Tibial nerve (tissue), 4 donors: ENCODE measurements around the gene RAB3D. TPM values are rescaled to one million over a fixed set of nuclear protein-coding genes. Genes with fewer than 3 reads are reported as not detected.

Experiments used
- DNase-seq, 2 donors: peaks; one replicate each; pipeline ENCODE4 v3.0.0-alpha.2; 2019; ENCODE audit warnings: low spot score in 2 of 2
- H3K27ac ChIP-seq, 4 donors: fragments of 200-600 bp; sonication (generic) in 3 of 4; one replicate each; pipeline ENCODE4 v1.5.1; 2017 to 2019; ENCODE audit warnings: mild to moderate bottlenecking in 1 of 4
- H3K27me3 ChIP-seq, 2 donors: fragments of 200-600 bp; sonication (generic) in 1 of 2; one replicate each; pipeline versions ENCODE4 v1.5.1 to v1.6.0; 2017 to 2019
- H3K36me3 ChIP-seq, 3 donors: fragments of 200-600 bp; sonication (generic); one replicate each; pipeline ENCODE4 v1.5.1; 2018 to 2019
- H3K4me1 ChIP-seq, 4 donors: fragments of 200-600 bp; sonication (generic) in 3 of 4; one replicate each; pipeline ENCODE4 v1.5.1; 2017 to 2019
- H3K4me3 ChIP-seq, 4 donors: fragments of 200-600 bp; sonication (generic) in 3 of 4; one replicate each; pipeline ENCODE4 v1.5.1; 2017 to 2019; ENCODE audit warnings: mild to moderate bottlenecking in 1 of 4, moderate library complexity in 1 of 4
- H3K9me3 ChIP-seq, 4 donors: fragments of 200-600 bp; sonication (generic) in 3 of 4; one replicate each; pipeline ENCODE4 v1.5.1; 2017 to 2019
- EP300 ChIP-seq, 2 donors: sonication (generic); formaldehyde crosslinking; IDR thresholded peaks; one replicate each; pipeline ENCODE4 v1.6.1; 2017; ENCODE audit warnings: antibody characterized with exemption in 2 of 2, mild to moderate bottlenecking in 1 of 2
- POLR2A ChIP-seq, 2 donors: fragments of 450-650 bp; IDR thresholded peaks; one replicate each; pipeline ENCODE4 v1.6.1; 2017; ENCODE audit warnings: antibody characterized with exemption in 2 of 2, mild to moderate bottlenecking in 2 of 2, moderate library complexity in 2 of 2
- WGBS, 2 donors: methylation state at CpG; one replicate each; pipeline ENCODE4 v1.1.5; 2018; 5-methylcytosine and 5-hydroxymethylcytosine counted together
- total RNA-seq, 4 donors: library from RNA; depleted of rRNA; stranded (reverse); fragments of >200 nt; gene quantifications; one replicate each; pipeline ENCODE4 v1.1.0, GENCODE V29; 2016
- TF ChIP-seq, protein P1 (sequence below), 5 experiments: fragments of 200-600 bp in 3 of 5; fragments of 450-650 bp in 2 of 5; sonication (generic) in 3 of 5; IDR thresholded peaks; one replicate each; pipeline ENCODE4 v1.5.1; 2016 to 2019; ENCODE audit warnings: antibody characterized with exemption in 5 of 5, mild to moderate bottlenecking in 3 of 5, moderate library complexity in 2 of 5

RAB3D gene
- total RNA-seq, 4 donors from 2014 or later: 12.9 to 20.8 (median 17.9) TPM

DNA sequence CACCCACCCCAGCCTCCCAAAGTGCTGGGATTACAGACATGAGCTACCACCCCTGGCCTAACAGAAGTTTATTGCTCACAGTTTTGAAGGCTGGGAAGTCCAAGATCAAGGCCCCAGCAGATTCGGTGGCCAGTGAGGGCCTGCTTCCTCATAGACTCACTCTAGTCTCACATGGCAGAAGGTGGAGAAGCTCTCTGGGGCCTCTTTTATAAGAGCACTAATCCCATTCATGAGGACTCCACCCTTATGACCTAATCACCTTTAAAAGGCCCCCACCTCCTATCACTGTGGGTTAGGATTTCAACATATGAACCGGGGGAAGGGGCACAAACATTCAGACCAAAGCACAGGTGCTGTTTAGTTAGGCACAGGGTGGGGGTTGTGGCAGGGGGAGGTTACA lies 28.1 kb upstream of the RAB3D start:
- TF ChIP-seq EP300 (IDR thresholded peaks at IDR 0.05) (no peak), POLR2A (IDR thresholded peaks at IDR 0.05) (no peak)
- TF ChIP-seq, protein P1, sequence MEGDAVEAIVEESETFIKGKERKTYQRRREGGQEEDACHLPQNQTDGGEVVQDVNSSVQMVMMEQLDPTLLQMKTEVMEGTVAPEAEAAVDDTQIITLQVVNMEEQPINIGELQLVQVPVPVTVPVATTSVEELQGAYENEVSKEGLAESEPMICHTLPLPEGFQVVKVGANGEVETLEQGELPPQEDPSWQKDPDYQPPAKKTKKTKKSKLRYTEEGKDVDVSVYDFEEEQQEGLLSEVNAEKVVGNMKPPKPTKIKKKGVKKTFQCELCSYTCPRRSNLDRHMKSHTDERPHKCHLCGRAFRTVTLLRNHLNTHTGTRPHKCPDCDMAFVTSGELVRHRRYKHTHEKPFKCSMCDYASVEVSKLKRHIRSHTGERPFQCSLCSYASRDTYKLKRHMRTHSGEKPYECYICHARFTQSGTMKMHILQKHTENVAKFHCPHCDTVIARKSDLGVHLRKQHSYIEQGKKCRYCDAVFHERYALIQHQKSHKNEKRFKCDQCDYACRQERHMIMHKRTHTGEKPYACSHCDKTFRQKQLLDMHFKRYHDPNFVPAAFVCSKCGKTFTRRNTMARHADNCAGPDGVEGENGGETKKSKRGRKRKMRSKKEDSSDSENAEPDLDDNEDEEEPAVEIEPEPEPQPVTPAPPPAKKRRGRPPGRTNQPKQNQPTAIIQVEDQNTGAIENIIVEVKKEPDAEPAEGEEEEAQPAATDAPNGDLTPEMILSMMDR (IDR thresholded peaks at IDR 0.05): no peak
- Histone ChIP-seq H3K27me3 (no peaks in the 10 kb centered on the region), H3K27ac (no peak overlapping the region), H3K36me3 (peaks cover 0 to 64% (median 0%) of the 10 kb centered on the region in 3 donors), H3K4me1 (peaks cover 0 to 14% (median 3%) of the 10 kb centered on the region in 4 donors), H3K9me3 (no peaks in the 10 kb centered on the region), H3K4me3 (no peak overlapping the region)
- 86 to 94% methylated on average over 2 of the region's 2 CpGs for WGBS, 2 donors
- DNase-seq: no peak

DNA sequence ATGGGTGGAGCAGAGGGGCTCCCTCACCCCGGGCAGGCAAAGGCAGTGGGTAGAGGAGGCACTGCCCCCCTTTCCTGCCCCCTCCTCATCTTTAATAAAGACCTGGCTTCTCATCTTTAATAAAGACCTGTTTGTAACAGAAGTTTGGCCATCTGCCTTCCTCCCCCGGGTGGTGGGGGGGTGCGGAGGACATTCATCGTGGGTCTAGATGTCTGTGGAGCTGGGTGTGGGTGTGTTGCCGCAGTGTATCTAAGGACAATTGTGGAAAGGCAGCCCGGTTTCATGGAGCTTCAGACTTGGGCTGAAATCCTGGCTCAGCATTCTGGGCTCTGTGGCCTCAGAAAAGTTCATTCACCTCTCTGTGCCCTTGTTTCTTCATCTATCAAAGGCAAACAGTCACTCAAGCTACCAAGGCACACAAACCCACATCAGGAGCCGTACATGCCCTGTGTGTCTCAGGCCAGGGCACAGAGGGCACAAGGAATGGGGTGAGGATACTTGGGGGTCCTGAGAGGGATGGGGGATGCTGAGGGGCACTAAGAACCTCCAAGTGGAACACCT lies 26.2 kb upstream of the RAB3D start:
- Histone ChIP-seq H3K4me3 (no peak overlapping the region), H3K36me3 (peaks cover 0 to 83% (median 0%) of the 10 kb centered on the region in 3 donors), H3K9me3 (no peaks in the 10 kb centered on the region), H3K27me3 (no peaks in the 10 kb centered on the region), H3K4me1 (peaks cover 0 to 24% (median 3%) of the 10 kb centered on the region in 4 donors), H3K27ac (peak overlapping the region in 2 of 4 donors; percentile 61 to 71)
- TF ChIP-seq EP300 (IDR thresholded peaks at IDR 0.05) (no peak), POLR2A (IDR thresholded peaks at IDR 0.05) (no peak)
- TF ChIP-seq, protein P1 (IDR thresholded peaks at IDR 0.05): no peak
- WGBS, 2 donors: 33 to 43% methylated on average over 7 of the region's 7 CpGs
- DNase-seq: no peak

DNA sequence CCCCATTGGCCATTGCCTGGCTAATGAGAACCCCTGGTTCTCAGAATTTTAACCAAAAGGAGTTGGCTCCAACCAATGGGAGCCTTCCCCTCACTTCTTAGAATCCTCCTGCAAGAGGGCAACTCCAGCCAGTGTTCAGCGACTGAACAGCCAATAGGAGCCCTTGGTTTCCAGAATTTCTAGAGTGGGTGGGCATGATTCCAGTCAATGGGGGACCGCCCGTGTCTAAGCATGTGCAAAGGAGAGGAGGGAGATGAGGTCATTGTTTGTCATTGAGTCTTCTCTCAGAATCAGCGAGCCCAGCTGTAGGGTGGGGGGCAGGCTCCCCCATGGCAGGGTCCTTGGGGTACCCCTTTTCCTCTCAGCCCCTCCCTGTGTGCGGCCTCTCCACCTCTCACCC lies 25.5 kb upstream of the RAB3D start:
- Histone ChIP-seq H3K36me3 (peaks cover 0 to 88% (median 0%) of the 10 kb centered on the region in 3 donors), H3K27me3 (no peaks in the 10 kb centered on the region), H3K4me3 (no peak overlapping the region), H3K4me1 (peaks cover 0 to 24% (median 3%) of the 10 kb centered on the region in 4 donors), H3K9me3 (no peaks in the 10 kb centered on the region), H3K27ac (peak overlapping the region in 2 of 4 donors; percentile 61 to 71)
- WGBS, 2 donors: 26 to 46% methylated on average over 5 of the region's 5 CpGs
- TF ChIP-seq EP300 (IDR thresholded peaks at IDR 0.05) (no peak), POLR2A (IDR thresholded peaks at IDR 0.05) (no peak)
- TF ChIP-seq, protein P1 (IDR thresholded peaks at IDR 0.05): no peak
- no peak for DNase-seq

DNA sequence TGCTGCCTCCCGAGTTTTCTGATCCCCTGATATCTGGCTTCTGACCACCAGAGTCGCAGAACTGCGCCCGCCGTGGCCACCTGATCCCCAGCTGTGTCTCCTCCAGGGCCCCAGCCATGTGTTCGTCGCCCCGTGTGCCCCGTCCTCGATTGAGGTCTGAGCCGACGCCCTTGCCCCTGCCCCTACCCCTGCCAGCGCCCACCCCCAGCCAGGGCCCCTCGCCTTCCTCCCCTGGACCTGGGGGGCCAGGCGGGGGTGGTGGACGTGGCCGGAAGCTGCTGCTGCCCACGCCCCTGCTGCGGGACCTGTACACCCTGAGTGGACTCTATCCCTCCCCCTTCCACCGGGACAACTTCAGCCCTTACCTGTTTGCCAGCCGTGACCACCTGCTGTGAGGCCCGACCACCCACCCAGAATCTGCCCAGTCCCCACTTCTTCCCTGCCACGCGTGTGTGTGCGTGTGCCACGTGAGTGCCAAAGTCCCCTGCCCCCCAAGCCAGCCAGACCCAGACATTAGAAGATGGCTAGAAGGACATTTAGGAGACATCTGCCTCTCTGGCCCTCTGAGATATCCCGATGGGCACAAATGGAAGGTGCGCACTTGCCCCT lies 24.9 kb upstream of the RAB3D start:
- Histone ChIP-seq H3K27me3 (no peaks in the 10 kb centered on the region), H3K36me3 (peaks cover 0 to 89% (median 0%) of the 10 kb centered on the region in 3 donors), H3K4me3 (no peak overlapping the region), H3K9me3 (no peaks in the 10 kb centered on the region), H3K27ac (peak overlapping the region in 2 of 4 donors; percentile 61 to 71), H3K4me1 (peaks cover 0 to 24% (median 3%) of the 10 kb centered on the region in 4 donors)
- 90 to 95% methylated on average over 17 to 23 of the region's 28 CpGs for WGBS, 2 donors
- TF ChIP-seq, protein P1 (IDR thresholded peaks at IDR 0.05): no peak
- TF ChIP-seq EP300 (IDR thresholded peaks at IDR 0.05): no peak
- no peak for TF ChIP-seq POLR2A (IDR thresholded peaks at IDR 0.05)
- no peak for DNase-seq

DNA sequence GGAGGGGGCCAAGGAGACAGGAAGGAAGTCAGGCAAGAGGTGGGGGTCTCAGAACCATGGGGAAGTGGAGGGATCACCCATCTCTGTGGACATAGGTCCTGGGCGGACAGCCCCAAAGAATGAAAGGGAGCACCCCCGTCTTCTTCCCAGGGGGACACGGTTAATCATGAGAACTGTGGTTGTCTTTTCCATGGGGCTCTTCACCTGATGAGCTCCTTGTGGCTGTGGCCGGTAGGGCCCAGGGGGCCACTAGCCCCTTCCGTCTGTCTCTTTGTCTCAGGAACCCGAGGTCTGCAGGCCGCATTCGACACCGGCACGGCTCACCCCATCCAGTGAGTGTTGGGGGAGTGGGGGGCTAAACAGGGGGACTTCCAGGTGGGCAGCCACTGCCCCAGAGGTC lies 24.4 kb upstream of the RAB3D start:
- H3K9me3 ChIP-seq: no peaks in the 10 kb centered on the region
- H3K27me3 ChIP-seq: no peaks in the 10 kb centered on the region
- H3K27ac ChIP-seq: no peak overlapping the region
- no peak overlapping the region for H3K4me3 ChIP-seq
- WGBS, 2 donors: 87% methylated on average over 10 of the region's 10 CpGs
- no peak for DNase-seq
- TF ChIP-seq, protein P1 (IDR thresholded peaks at IDR 0.05): no peak
- TF ChIP-seq POLR2A (IDR thresholded peaks at IDR 0.05): no peak
- no peak for TF ChIP-seq EP300 (IDR thresholded peaks at IDR 0.05)
- H3K36me3 ChIP-seq: peaks cover 0 to 89% (median 0%) of the 10 kb centered on the region in 3 donors
- H3K4me1 ChIP-seq: peaks cover 0 to 24% (median 3%) of the 10 kb centered on the region in 4 donors
